H1 (cell line): ENCODE results near the gene COL4A2.

Experiments
- CHD7 ChIP-seq: fragments of 300-600 bp; sonication (generic); IDR thresholded peaks from 2 replicates; pipeline ENCODE4 v1.7.1; 2012; ENCODE audit warnings: low read length, moderate library complexity, mild to moderate bottlenecking, inconsistent platforms; ENCODE audit not compliant: insufficient replicate concordance
- CTCF ChIP-seq, 3 experiments: IDR thresholded peaks; 1 replicate in 2 of 3; 2 replicates in 1 of 3; pipeline versions ENCODE4 v1.5.1 to v1.6.1; 2011; ENCODE audit warnings: low read length in 3 of 3, mild to moderate bottlenecking in 3 of 3, inconsistent platforms in 2 of 3, low read depth in 1 of 3, moderate library complexity in 1 of 3; ENCODE audit not compliant: insufficient read depth in 1 of 3; ENCODE audit errors: control extremely low read depth in 1 of 3
- EZH2 ChIP-seq: fragments of 200-600 bp; sonication (generic); IDR thresholded peaks from 2 replicates; pipeline ENCODE4 v1.7.1; 2012; ENCODE audit warnings: low read depth, mild to moderate bottlenecking, moderate library complexity, low read length, inconsistent platforms; ENCODE audit not compliant: severe bottlenecking
- MAFK ChIP-seq: IDR thresholded peaks from 2 replicates; pipeline ENCODE4 v1.6.1; 2012; ENCODE audit warnings: low read depth, mild to moderate bottlenecking, improper control_type of control experiment, low read length
- POLR2A ChIP-seq, 2 experiments: IDR thresholded peaks; 1 replicate in 1 of 2; 2 replicates in 1 of 2; pipeline ENCODE4 v1.6.1; 2011; ENCODE audit warnings: low read depth in 2 of 2, low read length in 2 of 2, mild to moderate bottlenecking in 2 of 2; ENCODE audit errors: control extremely low read depth in 1 of 2
- POLR2AphosphoS5 ChIP-seq: IDR thresholded peaks from 2 replicates; pipeline ENCODE4 v1.6.1; 2011; ENCODE audit warnings: low read depth, low read length
- POU5F1 ChIP-seq: IDR thresholded peaks from 2 replicates; pipeline ENCODE4 v1.6.1; 2011; ENCODE audit warnings: low read depth, mild to moderate bottlenecking, low read length, moderate library complexity
- RFX5 ChIP-seq: IDR thresholded peaks from 2 replicates; pipeline ENCODE4 v1.6.1; 2011; ENCODE audit warnings: low read depth, low read length, improper control_type of control experiment, borderline replicate concordance
- TAF1 ChIP-seq: IDR thresholded peaks from 2 replicates; pipeline ENCODE4 v1.6.1; 2011; ENCODE audit warnings: mild to moderate bottlenecking, low read depth, low read length
- TCF12 ChIP-seq: IDR thresholded peaks from 2 replicates; pipeline ENCODE4 v1.6.1; 2011; ENCODE audit warnings: low read depth, mild to moderate bottlenecking, low read length
- YY1 ChIP-seq: IDR thresholded peaks from 2 replicates; pipeline ENCODE4 v1.6.1; 2011; ENCODE audit warnings: low read depth, mild to moderate bottlenecking, low read length

- TF ChIP-seq YY1 (no peak), CTCF (IDR thresholded peaks at IDR 0.05; ENCODE audit: control extremely low read depth in 1 of 3, insufficient read depth in 1 of 3, low read depth in 1 of 3, low read length in 3 of 3) (no peak), POLR2AphosphoS5 (no peak), TAF1 (no peak), EZH2 (no peak), POLR2A (IDR thresholded peaks at IDR 0.05; ENCODE audit: control extremely low read depth in 1 of 2, low read depth in 2 of 2, low read length in 2 of 2) (no peak), TCF12 (no peak), POU5F1 (no peak), CHD7 (no peak), RFX5 (no peak), MAFK (no peak)
Observed at GRCh38 chr13:110305001-110305400, 2.1 kb upstream of the COL4A2 start.
